Subcutaneous adipose tissue (tissue), 4 donors: Measurements from ENCODE around the gene MMP24OS. TPM values are rescaled to one million over a fixed set of nuclear protein-coding genes. Genes with fewer than 3 reads are reported as not detected.

Experiments
- CTCF ChIP-seq: fragments of 450-650 bp; IDR thresholded peaks from one replicate; pipeline ENCODE4 v1.5.1; 2016; ENCODE audit warnings: low read depth, mild to moderate bottlenecking, control low read depth, antibody characterized with exemption, moderate library complexity
- total RNA-seq, 4 donors: library from RNA; depleted of rRNA; stranded (reverse); fragments of >200 nt; gene quantifications; one replicate each; pipeline ENCODE4 v1.1.0, GENCODE V29; 2016

The MMP24OS gene
- total RNA-seq, 4 donors from 2014 or later: 27.5 to 56.5 (median 31.6) TPM

- TF ChIP-seq CTCF: no peak
Measured at GRCh38 chr20:35319871-35320197, 41.9 kb upstream of the MMP24OS start.

GRCh38 chr20:35319192-35319870 lies 41.4 kb upstream of the MMP24OS start:
- TF ChIP-seq CTCF: no peak

GRCh38 chr20:35318502-35319157 lies 40.7 kb upstream of the MMP24OS start:
- TF ChIP-seq CTCF: no peak

GRCh38 chr20:35317416-35318210 lies 39.7 kb upstream of the MMP24OS start:
- TF ChIP-seq CTCF: no peak

GRCh38 chr20:35316086-35316485 lies 38.2 kb upstream of the MMP24OS start:
- no peak for TF ChIP-seq CTCF

GRCh38 chr20:35314816-35315631 lies 37.1 kb upstream of the MMP24OS start:
- no peak for TF ChIP-seq CTCF
